ENCODE data around the gene HECW1. TPM values are rescaled to one million over a fixed set of nuclear protein-coding genes. Genes with fewer than 3 reads are reported as not detected.

The HECW1 gene
- total and polyA plus RNA-seq, 2 of the 8 experiments (the other 6 are each of a cell fraction or from before 2014, with no cell fraction given): 2.9 to 12.7 TPM

GRCh38 chr7:43465581-43466554 lies 353.4 kb downstream of the HECW1 start (continued):
- TF ChIP-seq SIN3A (conservative IDR thresholded peaks at IDR 0.05 in 1 of 2, IDR thresholded peaks at IDR 0.05 in 1 of 2; ENCODE audit: low read depth in 1 of 2, low read length in 2 of 2): no peak
- TF ChIP-seq CEBPB (IDR thresholded peaks at IDR 0.05; ENCODE audit: low read depth, low read length): no peak
- TF ChIP-seq EP300 (IDR thresholded peaks at IDR 0.05; ENCODE audit: borderline replicate concordance in 1 of 2, low read depth in 2 of 2, low read length in 2 of 2): no peak
- no peak for TF ChIP-seq BRCA1 (IDR thresholded peaks at IDR 0.05; ENCODE audit: low read depth, low read length)
- TF ChIP-seq USF2 (IDR thresholded peaks at IDR 0.05; ENCODE audit: low read length): no peak
- no peak for TF ChIP-seq SUZ12 (IDR thresholded peaks at IDR 0.05; ENCODE audit: low read length)
- TF ChIP-seq CHD2 (IDR thresholded peaks at IDR 0.05; ENCODE audit: low read length): no peak
- TF ChIP-seq RFX5 (IDR thresholded peaks at IDR 0.05; ENCODE audit: borderline replicate concordance, low read depth, low read length): no peak
- TF ChIP-seq SP2 (IDR thresholded peaks at IDR 0.05; ENCODE audit: low read length): no peak
- TF ChIP-seq RXRA (IDR thresholded peaks at IDR 0.05; ENCODE audit: insufficient read depth, low read depth, low read length): no peak

Measured in H1 (cell line).